ENCODE data around the gene PLAU. TPM values are rescaled to one million over a fixed set of nuclear protein-coding genes. Genes with fewer than 3 reads are reported as not detected.

PLAU gene
- total and polyA plus RNA-seq, 2 of the 13 experiments (the other 11 are each of a cell fraction or from before 2014, with no cell fraction given): 0.45 to 11.2 TPM

- no peak for TF ChIP-seq NBN (conservative IDR thresholded peaks at IDR 0.05)
- no peak for TF ChIP-seq ZNF792 (CRISPR knock-in tag; IDR thresholded peaks at IDR 0.05)
- TF ChIP-seq RNF219 (CRISPR knock-in tag; IDR thresholded peaks at IDR 0.05): no peak
- peak; percentile 59 for TF ChIP-seq XRCC5 (optimal IDR thresholded peaks at IDR 0.05; ENCODE audit: low read length)
- 0 out of 2 replicates have a peak, but pooled peaks have one; percentile 31 for TF ChIP-seq MED1 (CRISPR knock-in tag; IDR thresholded peaks at IDR 0.05)
- no peak for TF ChIP-seq AKNA (CRISPR knock-in tag; IDR thresholded peaks at IDR 0.05; ENCODE audit: borderline replicate concordance)
- peak; percentile 15; the same call in 1 of the 2 replicates for TF ChIP-seq CENPT (CRISPR knock-in tag; IDR thresholded peaks at IDR 0.05; ENCODE audit: low read depth)
- no peak for TF ChIP-seq CTCF (CRISPR knock-in tag; IDR thresholded peaks at IDR 0.05)
- 0 out of 2 replicates have a peak, but pooled peaks have one; percentile 39 for TF ChIP-seq ZNF441 (CRISPR knock-in tag; IDR thresholded peaks at IDR 0.05; ENCODE audit: borderline replicate concordance)
- no peak for TF ChIP-seq ZNF615 (CRISPR knock-in tag; IDR thresholded peaks at IDR 0.05; ENCODE audit: borderline replicate concordance)
- TF ChIP-seq HMG20A (CRISPR knock-in tag; IDR thresholded peaks at IDR 0.05; ENCODE audit: borderline replicate concordance): no peak
- no peak for TF ChIP-seq KMT2B (CRISPR knock-in tag; IDR thresholded peaks at IDR 0.05)
- TF ChIP-seq DBP (CRISPR knock-in tag; IDR thresholded peaks at IDR 0.05; ENCODE audit: not compliant biosample characterization): no peak
These were observed 36.4 kb upstream of the PLAU start, which contains the start of gene CAMK2G (continued) for GRCh38 chr10:73874267-73875138.
